ENCODE results near the gene SCN9A.

Gene SCN9A

GRCh38 chr2:166167449-166167848 lies 208.3 kb downstream of the SCN9A start:
- DNase-seq = no peak

- DNase-seq = no peak
Observed at GRCh38 chr2:166163775-166164174, 212.0 kb downstream of the SCN9A start.

GRCh38 chr2:166158546-166158945 lies 217.2 kb downstream of the SCN9A start:
- DNase-seq = no peak

GRCh38 chr2:166157578-166157977 lies 218.2 kb downstream of the SCN9A start:
- no peak for DNase-seq

GRCh38 chr2:166156985-166157490 lies 218.7 kb downstream of the SCN9A start:
- DNase-seq = no peak

- DNase-seq = no peak
Observed at GRCh38 chr2:166155589-166155988, 220.2 kb downstream of the SCN9A start.

- DNase-seq = no peak
Observed at GRCh38 chr2:166154685-166155338, 220.9 kb downstream of the SCN9A start.

- no peak for DNase-seq
Observed at GRCh38 chr2:166152064-166152463, 223.7 kb downstream of the SCN9A start.

GRCh38 chr2:166148500-166149400 lies 227.0 kb downstream of the SCN9A start:
- DNase-seq = peak; percentile 21

- DNase-seq = no peak
Observed at GRCh38 chr2:166147883-166148282, 227.9 kb downstream of the SCN9A start.
